Measurements from ENCODE around the gene LRRC4C. TPM values are rescaled to one million over a fixed set of nuclear protein-coding genes. Genes with fewer than 3 reads are reported as not detected.

LRRC4C gene
- total RNA-seq, 1 donor from 2014 or later = 1.2 TPM

DNA sequence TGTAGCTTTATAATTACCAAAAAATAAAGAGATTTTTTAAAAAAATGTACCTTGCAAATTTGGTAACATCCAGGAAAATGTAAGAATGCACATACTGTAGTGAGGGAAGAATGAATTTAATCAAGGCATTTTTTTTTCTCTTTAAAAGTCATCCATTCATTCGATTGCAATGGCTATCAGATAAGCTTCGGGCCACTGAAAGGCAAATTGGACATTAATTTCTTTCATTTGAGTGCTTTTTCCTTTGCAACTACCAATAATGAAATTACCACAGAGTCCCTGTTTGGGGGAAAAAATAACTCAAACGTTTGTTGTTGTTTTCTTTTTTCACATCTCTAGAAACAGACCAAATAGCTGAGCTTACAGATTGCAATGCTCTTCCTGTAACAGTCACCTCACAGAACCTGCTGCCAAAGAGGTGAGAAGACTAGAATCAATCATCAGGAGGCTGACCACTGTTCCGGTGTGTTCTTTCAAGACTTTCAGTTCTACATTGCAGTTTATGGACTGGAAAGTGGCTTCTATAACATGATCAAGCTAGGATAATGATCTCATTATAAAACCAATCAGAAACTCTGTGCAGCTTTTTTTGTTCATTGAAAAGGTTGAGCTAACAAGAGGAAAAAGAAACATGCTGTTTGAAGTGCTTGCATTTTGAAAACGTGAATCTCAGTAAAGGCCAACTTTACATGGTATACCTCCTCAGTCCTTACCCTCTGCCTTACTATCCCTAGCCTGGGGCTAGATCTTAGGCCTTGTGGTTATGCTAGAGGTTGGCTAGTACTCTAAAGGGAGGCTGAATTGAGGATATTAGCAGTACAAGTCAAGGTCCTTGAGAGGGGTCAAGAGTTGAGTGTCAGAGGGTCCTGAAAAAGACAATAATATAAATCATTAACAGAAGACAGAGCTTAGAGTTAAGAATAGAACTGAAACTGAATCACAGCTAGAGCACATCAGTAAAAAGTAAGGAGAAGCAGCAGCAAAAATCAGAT is 1276.1 kb downstream of the LRRC4C start:
- Mint-ChIP-seq H3K9me3 (ENCODE audit: unreplicated experiment) (no peaks in the 10 kb centered on the region), H3K4me3 (ENCODE audit: unreplicated experiment) (no peak overlapping the region), H3K27me3 (ENCODE audit: unreplicated experiment) (no peaks in the 10 kb centered on the region), H3K27ac (ENCODE audit: unreplicated experiment) (no peak overlapping the region), H3K36me3 (ENCODE audit: low read depth, unreplicated experiment) (no peaks in the 10 kb centered on the region), H3K4me1 (ENCODE audit: unreplicated experiment) (peaks cover 4% of the 10 kb centered on the region)
- no peak for DNase-seq (ENCODE audit: low spot score)
- TF ChIP-seq, protein P1, sequence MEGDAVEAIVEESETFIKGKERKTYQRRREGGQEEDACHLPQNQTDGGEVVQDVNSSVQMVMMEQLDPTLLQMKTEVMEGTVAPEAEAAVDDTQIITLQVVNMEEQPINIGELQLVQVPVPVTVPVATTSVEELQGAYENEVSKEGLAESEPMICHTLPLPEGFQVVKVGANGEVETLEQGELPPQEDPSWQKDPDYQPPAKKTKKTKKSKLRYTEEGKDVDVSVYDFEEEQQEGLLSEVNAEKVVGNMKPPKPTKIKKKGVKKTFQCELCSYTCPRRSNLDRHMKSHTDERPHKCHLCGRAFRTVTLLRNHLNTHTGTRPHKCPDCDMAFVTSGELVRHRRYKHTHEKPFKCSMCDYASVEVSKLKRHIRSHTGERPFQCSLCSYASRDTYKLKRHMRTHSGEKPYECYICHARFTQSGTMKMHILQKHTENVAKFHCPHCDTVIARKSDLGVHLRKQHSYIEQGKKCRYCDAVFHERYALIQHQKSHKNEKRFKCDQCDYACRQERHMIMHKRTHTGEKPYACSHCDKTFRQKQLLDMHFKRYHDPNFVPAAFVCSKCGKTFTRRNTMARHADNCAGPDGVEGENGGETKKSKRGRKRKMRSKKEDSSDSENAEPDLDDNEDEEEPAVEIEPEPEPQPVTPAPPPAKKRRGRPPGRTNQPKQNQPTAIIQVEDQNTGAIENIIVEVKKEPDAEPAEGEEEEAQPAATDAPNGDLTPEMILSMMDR (IDR thresholded peaks at IDR 0.05; ENCODE audit: unreplicated experiment) = no peak

DNA sequence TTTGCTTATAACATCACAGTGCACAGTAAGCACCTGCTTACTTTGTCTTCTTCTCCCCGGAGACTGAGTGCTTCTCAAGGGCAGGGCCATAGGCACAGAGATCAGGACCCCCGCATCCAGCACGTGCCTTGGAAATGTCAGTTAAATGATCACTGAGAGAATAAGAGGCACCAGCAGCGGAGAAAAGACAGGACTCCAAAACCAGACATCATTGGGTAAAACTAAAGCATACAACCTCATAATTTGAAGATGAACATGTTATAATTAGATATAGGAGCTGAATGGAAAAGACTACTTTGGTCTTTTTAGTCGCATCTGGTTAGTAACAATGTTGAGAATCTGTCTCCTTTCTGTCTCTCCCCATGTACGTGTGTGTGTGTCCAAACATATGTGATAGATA is 1279.9 kb downstream of the LRRC4C start:
- Mint-ChIP-seq H3K4me3 (ENCODE audit: unreplicated experiment) (no peak overlapping the region), H3K9me3 (ENCODE audit: unreplicated experiment) (no peaks in the 10 kb centered on the region), H3K36me3 (ENCODE audit: low read depth, unreplicated experiment) (no peaks in the 10 kb centered on the region), H3K27me3 (ENCODE audit: unreplicated experiment) (no peaks in the 10 kb centered on the region), H3K4me1 (ENCODE audit: unreplicated experiment) (no peaks in the 10 kb centered on the region), H3K27ac (ENCODE audit: unreplicated experiment) (no peak overlapping the region)
- TF ChIP-seq, protein P1 (IDR thresholded peaks at IDR 0.05; ENCODE audit: unreplicated experiment) = no peak
- no peak for DNase-seq (ENCODE audit: low spot score)

DNA sequence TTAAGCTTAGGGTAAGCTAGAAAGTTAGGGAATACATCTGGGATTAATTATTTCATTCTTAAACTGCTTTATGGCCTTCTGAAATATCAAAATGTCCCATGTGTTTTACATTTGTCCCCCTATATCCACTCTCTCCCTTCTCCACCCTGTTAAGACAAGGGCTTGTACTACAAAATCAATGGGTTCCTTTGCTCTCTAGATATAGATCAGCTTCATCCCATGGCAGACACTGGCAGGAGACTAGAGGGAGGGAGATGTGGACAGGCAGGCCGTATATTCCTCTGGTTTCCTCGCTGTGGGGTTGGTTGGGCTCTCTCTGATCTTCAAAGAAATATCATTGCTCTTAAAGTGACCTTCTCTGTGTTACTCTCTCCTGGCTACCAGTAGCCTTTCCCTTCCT is 1281.0 kb downstream of the LRRC4C start:
- H3K4me1 Mint-ChIP-seq (ENCODE audit: unreplicated experiment) = no peaks in the 10 kb centered on the region
- no peaks in the 10 kb centered on the region for H3K9me3 Mint-ChIP-seq (ENCODE audit: unreplicated experiment)
- no peak for DNase-seq (ENCODE audit: low spot score)
- no peaks in the 10 kb centered on the region for H3K27me3 Mint-ChIP-seq (ENCODE audit: unreplicated experiment)
- no peak overlapping the region for H3K4me3 Mint-ChIP-seq (ENCODE audit: unreplicated experiment)
- no peak overlapping the region for H3K27ac Mint-ChIP-seq (ENCODE audit: unreplicated experiment)
- TF ChIP-seq, protein P1 (IDR thresholded peaks at IDR 0.05; ENCODE audit: unreplicated experiment) = no peak
- H3K36me3 Mint-ChIP-seq (ENCODE audit: low read depth, unreplicated experiment) = no peaks in the 10 kb centered on the region

DNA sequence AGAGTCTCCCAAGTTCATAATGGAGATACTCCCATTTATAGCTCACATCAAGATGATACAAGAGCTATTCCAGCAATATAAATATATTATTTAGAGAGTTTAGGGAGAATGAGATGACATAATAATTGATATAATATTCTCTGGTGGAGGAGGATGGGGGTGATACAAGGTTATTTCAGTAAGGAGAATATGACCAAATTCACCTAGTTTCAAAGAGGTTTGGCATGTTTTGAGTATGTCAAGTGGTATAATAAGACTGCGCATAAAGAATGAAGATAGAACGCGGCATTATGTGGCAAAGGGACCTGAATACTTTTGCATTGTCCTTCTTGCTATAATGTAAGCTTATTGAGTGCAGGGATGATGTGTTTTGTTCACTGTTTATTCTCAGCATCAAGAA is 1283.5 kb downstream of the LRRC4C start:
- Mint-ChIP-seq H3K27me3 (ENCODE audit: unreplicated experiment) (no peaks in the 10 kb centered on the region), H3K36me3 (ENCODE audit: low read depth, unreplicated experiment) (no peaks in the 10 kb centered on the region), H3K4me3 (ENCODE audit: unreplicated experiment) (no peak overlapping the region), H3K27ac (ENCODE audit: unreplicated experiment) (no peak overlapping the region), H3K4me1 (ENCODE audit: unreplicated experiment) (no peaks in the 10 kb centered on the region), H3K9me3 (ENCODE audit: unreplicated experiment) (no peaks in the 10 kb centered on the region)
- TF ChIP-seq, protein P1 (IDR thresholded peaks at IDR 0.05; ENCODE audit: unreplicated experiment) = no peak
- no peak for DNase-seq (ENCODE audit: low spot score)

DNA sequence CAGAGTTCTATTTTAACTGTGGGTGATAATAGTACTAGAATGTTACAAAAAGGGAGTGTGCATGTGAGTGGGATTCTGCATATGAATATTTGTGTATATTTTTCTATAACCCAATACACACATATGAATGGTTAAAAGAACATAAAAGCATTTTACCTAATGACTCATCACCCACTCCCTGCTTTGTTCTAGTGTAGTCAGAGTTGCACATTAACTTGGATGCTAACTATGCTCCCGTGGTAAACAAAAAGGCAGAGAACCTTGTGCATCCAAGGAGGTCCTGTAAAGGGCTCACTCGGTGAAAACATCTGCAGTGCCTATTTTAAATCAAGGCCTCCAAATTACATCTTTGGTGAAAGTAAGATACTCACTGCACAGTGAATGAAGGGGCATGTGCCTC is 1289.4 kb downstream of the LRRC4C start:
- no peaks in the 10 kb centered on the region for H3K9me3 Mint-ChIP-seq (ENCODE audit: unreplicated experiment)
- no peaks in the 10 kb centered on the region for H3K4me1 Mint-ChIP-seq (ENCODE audit: unreplicated experiment)
- H3K27me3 Mint-ChIP-seq (ENCODE audit: unreplicated experiment) = no peaks in the 10 kb centered on the region
- no peaks in the 10 kb centered on the region for H3K36me3 Mint-ChIP-seq (ENCODE audit: low read depth, unreplicated experiment)
- H3K4me3 Mint-ChIP-seq (ENCODE audit: unreplicated experiment) = no peak overlapping the region
- H3K27ac Mint-ChIP-seq (ENCODE audit: unreplicated experiment) = no peak overlapping the region
- no peak for DNase-seq (ENCODE audit: low spot score)
- TF ChIP-seq, protein P1 (IDR thresholded peaks at IDR 0.05; ENCODE audit: unreplicated experiment) = no peak
